HG03139 (cell line): Measurements from ENCODE around the gene PHF21B.

Experiments used
- ATAC-seq: cut with Tn5 transposase; IDR thresholded peaks from one replicate; pipeline ENCODE4 v1.9.1; 2021; ENCODE audit not compliant: unreplicated experiment

The PHF21B gene

DNA sequence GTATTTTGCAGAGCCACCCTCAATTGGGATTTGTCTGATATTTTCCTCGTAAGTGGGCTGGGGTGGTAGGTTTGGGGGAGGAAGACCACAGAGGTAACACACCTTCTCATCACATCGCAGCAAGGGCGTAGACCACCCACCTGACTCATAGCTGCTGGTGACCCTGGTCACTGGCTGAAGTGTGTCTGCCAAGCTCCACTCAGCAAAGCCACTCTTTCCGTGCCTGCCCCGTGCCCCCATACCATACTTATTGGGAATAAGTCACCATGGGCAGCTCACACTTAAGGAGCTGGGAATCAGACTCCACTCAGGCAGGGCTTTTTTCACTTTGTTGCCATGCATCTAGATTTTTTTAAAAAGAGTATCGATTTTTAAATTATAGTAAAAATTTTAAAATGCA is 111.6 kb downstream of the PHF21B start:
- no peak for ATAC-seq

DNA sequence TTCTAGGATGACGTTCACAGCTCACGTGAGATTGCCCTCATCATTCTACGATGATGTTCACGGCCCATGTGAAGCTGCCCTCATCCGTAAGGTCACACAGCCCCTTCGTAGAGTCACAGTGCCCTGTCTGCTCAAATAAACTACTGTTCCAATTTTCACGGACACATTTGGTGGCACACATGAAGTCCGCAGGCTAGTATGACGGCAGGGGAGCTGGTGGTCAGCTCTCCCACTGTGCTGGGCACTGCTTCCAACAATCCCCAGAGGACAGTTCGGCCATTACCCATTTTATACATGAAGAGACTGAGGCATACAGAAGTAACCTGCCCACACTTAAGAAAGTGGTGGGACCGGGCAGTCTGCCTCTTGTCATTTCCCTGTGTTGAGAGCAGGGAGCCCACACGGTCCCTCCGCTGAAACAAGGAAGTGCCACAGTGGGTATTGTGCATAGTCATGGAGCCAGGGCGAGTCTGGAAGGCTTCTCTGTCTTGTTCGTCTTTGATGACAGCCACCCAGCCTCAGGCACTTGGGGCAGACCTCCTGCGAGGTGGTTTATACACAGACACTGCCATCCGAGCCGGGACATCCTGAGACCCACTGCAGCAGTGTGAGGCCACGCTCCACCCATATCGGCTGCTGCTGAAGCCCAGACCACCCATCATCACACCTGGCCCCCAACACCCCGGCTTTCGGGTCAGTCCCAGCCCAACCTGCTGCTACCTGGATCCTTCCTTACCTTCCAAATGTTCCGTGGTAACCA is 114.3 kb downstream of the PHF21B start:
- ATAC-seq: no peak

DNA sequence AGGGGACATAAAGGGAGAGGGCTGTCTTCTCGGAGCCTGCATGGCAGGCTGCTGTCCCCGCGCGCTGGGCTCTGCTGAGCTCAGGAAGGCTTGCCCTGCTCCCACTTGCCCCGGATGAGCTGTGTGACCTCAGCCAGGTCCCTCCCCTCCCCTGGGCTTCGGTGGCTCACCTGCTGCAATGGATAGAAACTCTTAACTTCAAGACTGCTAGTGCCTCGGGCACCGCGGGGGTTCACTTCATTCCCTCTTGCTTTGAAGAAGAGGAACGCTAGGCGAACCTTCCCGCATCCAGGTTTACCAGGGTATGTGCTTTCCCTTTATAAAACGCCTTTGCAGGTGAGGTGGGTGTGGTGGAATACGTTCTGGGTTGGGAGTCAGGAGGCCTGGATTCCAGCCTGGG is 115.0 kb downstream of the PHF21B start:
- no peak for ATAC-seq

DNA sequence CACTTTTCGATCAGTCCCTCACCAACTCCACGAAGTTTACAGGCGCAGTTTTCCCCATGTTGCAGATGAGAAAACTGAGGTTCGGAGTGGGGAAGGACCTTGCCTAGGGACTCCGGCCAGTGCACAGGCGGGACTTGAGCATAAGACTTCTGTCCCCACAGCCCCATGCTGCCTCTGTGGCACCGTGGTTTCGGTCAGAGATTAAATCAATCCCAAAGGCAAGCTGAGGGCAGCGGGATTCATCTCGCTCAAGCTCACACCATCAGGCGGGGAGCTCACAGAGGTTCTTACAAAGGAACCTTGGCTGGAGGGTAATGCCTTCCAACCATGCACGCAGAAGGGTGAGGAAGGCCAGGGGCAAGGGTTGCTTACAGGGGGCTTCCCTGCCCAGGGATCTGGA is 115.5 kb downstream of the PHF21B start:
- no peak for ATAC-seq

DNA sequence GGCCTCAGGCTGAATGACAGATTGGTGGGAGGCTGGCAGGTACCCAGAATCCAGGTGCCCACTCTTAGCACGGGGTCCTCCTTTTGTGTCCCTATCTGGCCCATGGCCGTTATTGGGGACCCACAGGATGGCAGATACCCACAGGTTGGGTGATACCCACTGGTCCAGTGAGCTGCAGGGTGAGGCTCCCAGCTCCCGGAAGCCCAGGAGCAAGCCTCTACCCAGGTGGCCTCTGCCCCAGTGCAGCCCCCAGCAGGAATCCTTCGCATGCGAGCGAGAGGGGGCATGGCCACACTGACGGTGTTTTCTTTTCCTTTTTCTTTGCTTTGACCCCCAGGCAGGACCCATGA is 116.1 kb downstream of the PHF21B start:
- ATAC-seq: no peak

DNA sequence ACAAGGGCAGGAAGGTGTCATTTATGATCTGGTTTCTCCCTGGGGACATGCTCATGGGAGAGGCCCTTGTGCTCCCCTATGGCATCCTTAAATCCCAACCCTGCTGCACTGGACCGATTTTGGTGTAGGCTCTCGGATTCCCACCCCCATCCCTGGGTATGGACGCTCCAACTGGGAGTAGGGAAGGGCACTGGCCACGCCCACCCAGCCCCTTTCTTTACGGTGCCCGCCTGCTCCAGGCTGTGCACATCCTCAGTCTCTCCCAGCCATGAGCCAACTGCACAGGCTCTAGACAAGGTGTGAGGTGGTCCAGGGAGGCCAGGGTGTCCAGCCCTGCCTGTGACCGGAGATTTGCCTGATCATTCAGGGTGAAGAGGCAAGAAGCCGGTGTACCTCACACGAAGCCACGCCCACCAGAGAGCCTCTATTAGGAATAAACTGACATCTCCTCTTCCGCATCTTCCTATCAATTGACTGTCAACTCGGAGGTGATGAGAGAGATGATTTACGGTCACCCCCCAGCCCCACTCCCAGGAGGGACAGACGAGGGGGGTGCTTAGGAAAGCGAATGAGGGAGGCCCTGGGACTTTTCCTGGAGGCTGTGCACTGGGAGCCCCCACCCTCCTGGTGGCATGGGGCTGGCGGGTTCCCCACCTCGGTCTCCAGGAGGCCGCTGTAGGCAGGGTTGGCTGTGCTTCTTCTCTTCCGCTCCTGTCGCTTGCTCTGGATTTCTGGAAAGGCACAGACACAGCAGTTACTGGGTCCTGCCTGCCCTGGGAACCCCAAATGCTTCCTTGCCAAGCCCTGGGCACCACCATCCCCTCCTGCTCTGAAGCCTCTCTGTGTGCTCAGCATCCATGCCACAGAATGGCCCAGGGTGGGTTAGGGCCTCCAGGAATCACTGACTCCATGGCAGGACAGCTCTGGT is 116.7 kb downstream of the PHF21B start:
- no peak for ATAC-seq

DNA sequence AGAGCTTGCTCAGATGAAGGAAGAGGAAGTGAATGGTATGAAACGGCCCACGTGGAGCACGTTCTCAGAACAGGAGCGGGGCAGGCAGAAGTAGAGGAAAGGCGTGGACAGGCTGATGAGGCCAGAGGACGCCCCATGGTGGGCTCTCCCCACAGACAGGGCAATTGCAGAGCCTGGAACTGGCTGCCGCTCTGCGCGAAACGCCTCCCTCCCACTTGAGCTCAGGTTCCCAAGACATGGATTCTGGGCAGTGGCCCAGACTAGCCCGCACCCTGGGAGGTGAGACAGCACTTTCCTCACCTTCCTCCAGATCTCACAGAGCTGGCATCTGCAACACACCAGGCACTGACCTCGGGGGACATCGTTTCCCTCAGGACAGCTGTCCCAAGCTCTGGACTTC is 117.6 kb downstream of the PHF21B start:
- no peak for ATAC-seq

DNA sequence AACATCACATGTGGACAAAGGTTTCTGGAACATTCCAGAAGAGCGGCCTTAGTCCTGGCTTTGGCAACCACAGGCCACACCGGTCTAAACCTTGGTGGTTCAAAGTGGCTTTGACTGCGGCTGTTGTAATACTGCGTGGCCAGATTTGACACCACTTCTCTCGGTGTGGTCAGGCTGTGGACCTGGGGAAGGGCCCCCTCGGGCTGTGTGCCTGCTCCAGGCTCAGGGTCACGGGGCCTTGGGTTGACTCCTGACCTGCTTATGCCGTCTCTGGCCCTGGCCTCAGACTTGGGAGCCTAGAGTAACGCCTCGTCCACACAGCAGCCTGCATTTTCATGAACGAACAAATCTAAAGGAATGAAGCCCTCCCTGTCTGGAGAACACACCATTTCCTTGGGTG is 118.0 kb downstream of the PHF21B start:
- no peak for ATAC-seq

DNA sequence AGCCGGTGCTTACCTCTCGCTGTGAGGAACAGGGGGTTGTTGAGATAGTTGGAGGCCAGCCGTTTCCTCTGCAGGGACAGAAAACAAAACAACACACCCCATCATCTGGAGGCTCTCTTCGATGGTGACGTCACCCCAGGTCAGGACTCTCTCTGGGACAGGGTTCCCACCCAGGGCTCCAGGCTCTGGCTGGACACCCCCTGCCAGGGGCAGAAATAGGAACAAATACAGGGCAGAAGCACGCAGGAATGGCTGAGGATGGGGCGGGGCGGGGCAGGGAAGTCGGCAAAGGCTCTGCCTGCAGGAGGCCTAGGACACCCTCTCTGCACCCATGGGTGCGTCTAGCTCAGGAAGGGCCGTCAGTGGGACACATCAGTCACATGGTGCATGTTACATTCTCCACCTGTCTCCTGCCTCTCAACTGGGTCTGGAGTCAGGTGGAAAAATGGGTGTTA is 118.5 kb downstream of the PHF21B start:
- ATAC-seq: no peak

DNA sequence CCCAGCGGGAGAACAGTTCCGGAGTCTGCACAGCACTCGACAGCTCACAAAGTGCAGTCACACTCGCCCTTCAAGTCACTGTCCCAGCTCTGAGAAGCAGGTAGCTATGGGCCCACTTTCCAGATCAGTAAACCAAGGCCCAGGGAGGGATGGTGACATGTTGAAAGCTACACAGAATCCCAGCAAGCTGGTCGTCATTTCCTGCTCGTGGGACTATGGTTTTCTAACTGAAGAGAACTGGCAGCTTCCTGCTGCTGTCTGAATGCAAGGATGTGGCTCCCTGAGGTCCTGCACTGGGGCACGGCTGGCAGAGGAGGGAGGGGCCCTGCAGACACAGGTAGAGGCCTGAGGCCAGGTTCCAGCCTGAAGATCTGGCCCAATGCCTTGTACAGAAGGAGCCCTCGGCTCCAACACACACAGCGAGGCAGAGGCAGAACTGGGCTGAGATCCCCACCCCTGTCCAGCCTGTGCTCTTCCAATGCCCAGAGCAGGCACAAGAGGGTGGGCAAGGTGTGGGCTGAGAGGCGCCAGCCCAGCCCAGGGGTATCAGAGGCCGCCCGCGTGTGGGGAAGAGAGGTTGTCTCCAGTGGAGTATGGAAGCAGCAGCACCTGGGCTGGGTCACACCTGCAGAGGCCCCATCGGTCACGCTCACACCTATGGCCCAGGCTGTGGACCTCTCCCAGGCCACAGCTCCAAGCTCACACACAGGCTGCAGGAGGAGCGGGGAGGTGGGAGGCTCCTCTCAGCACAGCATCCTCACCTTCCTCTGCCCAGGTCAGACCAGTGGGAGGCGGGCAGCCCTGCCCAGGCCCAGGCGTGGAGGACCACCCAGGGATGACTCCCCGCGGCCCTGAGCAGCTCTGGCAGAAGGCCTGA is 119.2 kb downstream of the PHF21B start:
- ATAC-seq: no peak

DNA sequence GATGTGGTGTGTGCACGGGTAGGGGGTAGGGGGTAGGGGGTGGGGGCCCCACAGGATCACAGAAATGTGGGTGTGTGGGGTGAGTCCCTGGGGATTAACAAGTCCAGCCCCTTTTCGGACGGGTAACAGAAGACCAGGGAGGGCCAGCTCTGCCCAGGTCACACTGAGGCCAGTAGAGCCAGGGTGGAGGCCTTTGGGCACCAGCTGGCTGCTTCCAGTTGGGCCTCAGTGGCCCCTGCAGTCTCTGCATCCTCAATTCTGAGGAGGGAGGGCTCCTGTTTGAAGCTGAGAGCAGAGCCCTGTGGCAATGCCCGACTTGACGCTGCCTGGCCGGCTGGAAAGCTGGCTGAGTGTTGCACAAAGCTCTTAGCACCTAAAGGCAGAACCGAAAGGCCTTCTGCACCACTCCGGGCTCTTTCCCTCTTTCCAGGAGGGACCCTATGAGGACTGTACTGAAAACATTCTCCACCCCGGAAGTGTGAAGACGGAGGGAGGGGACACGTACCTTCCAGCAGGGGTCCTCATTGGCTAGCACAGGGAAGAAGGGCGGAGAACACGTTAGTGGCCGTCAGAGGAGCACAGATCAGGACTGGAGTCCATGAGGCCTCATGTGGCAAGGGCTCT is 120.4 kb downstream of the PHF21B start:
- ATAC-seq: no peak

DNA sequence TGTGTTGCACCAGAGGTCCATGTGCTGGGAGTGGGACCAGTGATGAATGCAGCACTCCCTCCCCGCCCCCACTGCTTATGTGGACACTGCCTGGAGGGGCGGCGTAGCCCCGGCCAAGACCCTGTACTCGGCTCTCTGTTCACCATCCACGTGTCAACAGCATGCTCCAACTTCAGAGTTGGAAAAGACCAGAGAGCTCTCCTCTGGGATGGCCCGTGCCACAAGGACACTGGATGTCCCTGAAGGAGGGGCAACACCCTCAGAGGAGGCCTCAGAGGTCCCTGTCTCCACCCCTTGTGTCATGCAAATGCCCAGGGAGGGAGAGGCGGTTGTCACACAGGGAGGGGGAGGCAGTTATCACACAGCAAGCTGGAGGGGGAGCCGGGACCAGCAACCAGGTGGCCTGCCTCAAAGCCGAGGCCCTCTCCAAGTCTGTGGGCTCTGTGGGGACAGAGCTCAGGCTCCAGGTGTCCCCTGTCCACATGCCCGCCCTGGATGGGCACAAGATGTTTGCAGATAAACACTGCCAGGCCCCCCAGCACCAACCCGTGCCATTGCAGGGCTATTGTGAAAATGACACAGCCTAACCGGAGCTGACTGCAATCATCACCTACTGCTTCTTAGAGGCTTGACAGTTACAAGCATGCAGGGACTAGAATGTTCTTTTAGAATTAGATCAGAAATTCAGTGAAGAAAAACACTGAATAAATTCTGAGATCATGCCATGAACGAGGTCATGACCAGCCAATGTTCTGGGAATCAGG is 121.1 kb downstream of the PHF21B start:
- no peak for ATAC-seq

DNA sequence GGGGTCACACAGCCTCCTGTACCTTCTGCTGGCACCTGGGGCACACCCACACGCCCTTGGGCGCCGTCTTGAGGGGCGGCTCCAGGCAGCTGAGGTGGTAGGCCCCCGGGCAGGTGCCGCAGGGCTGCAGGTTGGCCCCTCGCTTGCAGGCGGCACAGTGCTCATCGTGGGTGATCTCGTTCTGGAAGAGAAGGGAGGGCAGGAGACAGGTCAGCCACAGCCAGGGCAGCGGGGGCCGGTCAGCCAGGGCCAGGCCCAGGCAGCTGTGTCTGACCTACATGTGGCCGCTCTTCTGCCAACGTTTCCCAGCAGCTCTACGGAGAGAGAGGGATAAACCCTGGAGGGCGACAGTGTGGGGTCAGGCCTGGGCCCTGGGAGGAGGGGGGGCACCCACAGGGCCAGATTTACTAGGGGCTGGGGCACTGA is 121.9 kb downstream of the PHF21B start:
- ATAC-seq: no peak

DNA sequence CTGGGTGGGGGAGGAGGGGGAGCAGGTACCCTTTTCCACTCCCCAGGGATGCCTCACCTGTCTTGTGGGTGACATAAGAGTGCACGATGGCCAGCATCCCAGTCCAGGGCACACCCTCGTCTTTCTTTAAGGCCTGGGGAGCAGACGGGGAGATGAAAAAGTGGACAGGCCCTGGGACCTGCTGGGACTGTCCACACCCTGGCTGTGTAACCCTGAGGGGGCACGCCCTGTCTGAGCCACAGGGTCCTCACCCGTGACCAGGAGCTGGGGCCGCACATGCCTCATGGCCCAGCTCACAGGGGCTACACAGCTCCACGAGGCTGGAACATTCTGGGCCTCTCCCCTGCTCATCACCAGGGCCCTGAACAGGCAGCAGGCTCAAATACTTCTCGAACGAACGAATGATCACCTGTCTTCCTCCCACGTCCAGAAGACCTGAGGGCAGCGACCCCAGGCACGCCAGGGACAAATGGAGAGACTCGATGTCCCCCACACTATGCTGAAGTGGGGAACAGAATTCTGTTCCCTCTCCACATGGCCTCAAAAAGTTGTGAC is 123.9 kb downstream of the PHF21B start:
- ATAC-seq: no peak

DNA sequence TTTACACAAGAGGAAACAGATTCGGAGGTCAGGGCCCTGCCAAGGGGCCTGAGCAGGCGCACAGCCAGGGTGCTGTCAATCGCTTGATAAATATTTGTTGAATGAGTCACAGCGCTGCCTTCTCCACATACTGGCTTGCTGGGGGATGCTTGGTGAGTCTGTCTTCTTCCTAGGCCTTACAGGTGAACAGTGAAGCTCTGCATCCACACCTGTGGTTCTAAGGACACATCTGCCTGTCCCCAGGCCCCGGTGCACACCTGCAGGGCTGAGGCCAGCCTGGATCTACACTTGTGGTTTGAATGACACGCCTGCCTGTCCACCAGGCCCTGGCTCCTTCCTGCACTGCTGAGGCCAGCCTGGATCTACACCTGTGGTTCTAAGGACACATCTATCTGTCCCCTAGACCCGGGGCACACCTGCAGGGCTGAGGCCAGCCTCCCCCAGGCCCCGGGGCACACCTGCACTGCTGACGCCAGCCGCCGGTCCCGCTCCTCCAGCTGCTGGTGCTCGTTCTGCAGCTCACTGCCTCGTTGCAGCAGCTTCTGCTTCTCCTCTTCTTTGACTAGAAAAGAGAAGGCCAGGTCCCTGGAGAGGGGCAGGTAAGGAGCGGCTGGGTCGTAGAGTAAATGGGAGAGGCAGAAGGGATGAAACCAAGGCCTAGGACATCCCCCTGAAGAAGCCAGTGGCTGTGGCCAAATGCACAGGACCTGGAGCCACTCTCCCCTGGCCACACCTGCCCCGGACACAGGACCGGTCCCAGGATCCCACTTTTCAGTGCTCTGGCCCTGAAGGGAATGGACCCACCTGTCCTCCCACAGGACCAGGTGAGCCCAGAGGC is 124.6 kb downstream of the PHF21B start:
- no peak for ATAC-seq

DNA sequence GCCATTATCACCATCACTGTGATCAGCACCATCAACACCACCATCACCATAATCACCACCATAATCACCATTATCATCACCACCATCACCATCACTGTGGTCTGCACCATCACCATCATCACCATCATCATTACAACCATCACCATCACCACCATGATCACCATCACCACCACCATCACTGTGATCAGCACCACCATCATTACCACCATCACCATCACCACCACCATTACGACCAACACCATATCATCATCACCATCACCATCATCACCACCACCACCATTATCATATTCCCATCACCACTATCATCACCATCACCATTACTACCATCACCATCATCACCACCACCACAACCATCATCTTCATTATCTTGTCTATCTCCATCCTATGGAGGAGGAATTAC is 125.2 kb downstream of the PHF21B start:
- ATAC-seq: no peak

DNA sequence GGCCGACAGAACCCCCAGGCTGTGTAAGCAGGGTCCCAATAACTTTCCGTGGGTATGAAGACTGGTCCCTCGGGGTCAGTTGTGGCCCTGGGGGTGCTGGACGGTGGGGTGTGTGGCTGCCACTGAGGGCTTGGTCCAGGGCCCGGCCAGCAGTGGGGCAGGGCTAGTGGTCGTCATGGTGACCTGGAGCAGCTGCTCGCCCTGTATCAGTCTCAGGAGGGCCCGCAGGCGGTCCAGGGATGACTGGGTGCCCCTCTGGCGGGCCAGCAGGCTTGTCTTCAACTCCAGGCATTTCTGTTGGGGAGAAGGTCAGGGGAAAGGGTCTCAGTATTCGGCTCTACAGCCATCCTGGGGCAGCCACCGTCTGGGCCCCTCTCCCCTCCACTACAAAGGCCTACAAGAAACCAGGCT is 126.8 kb downstream of the PHF21B start:
- no peak for ATAC-seq

DNA sequence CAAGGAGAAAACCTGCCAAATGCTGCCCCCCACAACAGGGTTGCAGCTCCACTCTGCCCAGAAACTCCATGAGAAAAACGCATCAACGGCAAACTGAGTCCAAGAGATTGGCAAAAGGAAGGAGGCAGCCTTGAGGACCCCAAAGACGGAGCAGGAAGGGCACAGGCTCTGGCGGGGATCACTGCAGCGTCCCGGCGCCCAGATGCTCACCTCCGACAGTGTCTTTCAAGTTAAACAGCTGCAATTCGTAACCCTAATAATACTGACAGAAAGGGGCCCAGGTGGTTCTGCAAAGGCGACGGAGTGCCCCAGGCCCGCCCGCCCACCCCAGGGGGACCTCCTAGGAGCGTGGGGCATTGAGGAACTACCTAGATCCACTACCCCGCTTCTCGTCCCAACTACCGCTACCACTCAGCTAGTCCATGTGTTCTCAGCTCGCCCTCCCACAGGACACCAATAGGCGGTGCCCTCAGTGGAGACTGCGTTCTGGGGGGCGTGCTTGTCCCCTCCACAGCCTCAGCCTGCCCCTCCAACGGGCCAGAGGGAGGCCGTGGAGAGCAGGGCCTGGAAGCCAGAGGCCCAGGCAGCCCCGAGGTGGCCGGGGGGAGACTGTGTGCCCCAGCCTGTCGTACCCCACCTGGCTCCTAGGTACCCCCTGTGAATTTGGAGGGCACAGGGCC is 127.4 kb downstream of the PHF21B start:
- no peak for ATAC-seq
